Mucosa of descending colon (tissue), 3 donors: ENCODE results near the gene UQCR11. TPM values are rescaled to one million over a fixed set of nuclear protein-coding genes. Genes with fewer than 3 reads are reported as not detected.

Source experiments
- ATAC-seq: fragments of 200-7000 bp; cut with Tn5 transposase; one replicate; pipeline ENCODE4 v1.9.1; 2020; ENCODE audit warnings: mild to moderate bottlenecking, moderate library complexity
- DNase-seq, 3 donors: peaks; one replicate each; pipeline ENCODE4 v3.0.0-alpha.2; 2020
- H3K36me3 ChIP-seq: fragments of 200-600 bp; one replicate; pipeline ENCODE4 v1.8.0; 2021; ENCODE audit warnings: low read depth, mild to moderate bottlenecking
- H3K4me1 ChIP-seq: fragments of 200-600 bp; one replicate; pipeline ENCODE4 v1.8.0; 2021; ENCODE audit warnings: low read depth, mild to moderate bottlenecking
- H3K4me3 ChIP-seq: fragments of 200-600 bp; one replicate; pipeline ENCODE4 v1.8.0; 2021; ENCODE audit warnings: mild to moderate bottlenecking
- H3K9me3 ChIP-seq: fragments of 200-600 bp; one replicate; pipeline ENCODE4 v1.8.0; 2021; ENCODE audit warnings: mild to moderate bottlenecking
- CTCF ChIP-seq: fragments of 200-600 bp; IDR thresholded peaks from one replicate; pipeline ENCODE4 v1.8.0; 2022; ENCODE audit warnings: antibody characterized with exemption, mild to moderate bottlenecking
- intact Hi-C, 2 donors: fragments of 100-400 bp; cut with DNase I in 1 of 2; cut with micrococcal nuclease in 1 of 2; formaldehyde crosslinking; loops; one replicate each; pipeline versions ENCODE4 v1.11.0 to v1.11.1; 2022; cut with DNase I, micrococcal nuclease
- total RNA-seq, 3 donors: library from RNA; stranded (reverse); fragmentation: NEBNext Ultra II Directional in 2 of 3; extraction: Animal tissue kit (Norgen Biotek cat#: 25700) in 2 of 3; gene quantifications; one replicate each; pipeline versions ENCODE4 v1.2.1 to v1.2.4, GENCODE V29; 2021 to 2023
- donor health status: DM: no; HTN: no; CAD: no; lungs with moderate emphysema.
- donor health status: DM: no; HTN: no; CAD: no.
- donor health status: DM: no; HTN: yes; CAD: no.

The UQCR11 gene
- total RNA-seq, 3 donors from 2014 or later = 265 to 301 (median 272) TPM

GRCh38 chr19:1580382-1580781 lies 24.9 kb downstream of the UQCR11 start:
- DNase-seq (no peak), ATAC-seq (no peak)
- Histone ChIP-seq H3K9me3 (no peaks in the 10 kb centered on the region), H3K36me3 (no peaks in the 10 kb centered on the region), H3K4me3 (no peak overlapping the region), H3K4me1 (no peaks in the 10 kb centered on the region)
- no peak for TF ChIP-seq CTCF
- intact Hi-C loops = no loop called here

- intact Hi-C loops = no loop called here
- H3K36me3 ChIP-seq = no peaks in the 10 kb centered on the region
- ATAC-seq (no peak), DNase-seq (no peak)
- no peak overlapping the region for H3K4me3 ChIP-seq
- TF ChIP-seq CTCF = no peak
- H3K4me1 ChIP-seq = no peaks in the 10 kb centered on the region
- H3K9me3 ChIP-seq = no peaks in the 10 kb centered on the region
Observed at GRCh38 chr19:1579222-1579621, 26.0 kb downstream of the UQCR11 start.

GRCh38 chr19:1577929-1578618 lies 27.2 kb downstream of the UQCR11 start:
- H3K9me3 ChIP-seq = no peaks in the 10 kb centered on the region
- ATAC-seq = no peak

GRCh38 chr19:1577090-1577928 lies 28.0 kb downstream of the UQCR11 start:
- intact Hi-C loops = no loop called here
- no peaks in the 10 kb centered on the region for H3K9me3 ChIP-seq
- H3K4me1 ChIP-seq = no peaks in the 10 kb centered on the region
- ATAC-seq (no peak), DNase-seq (no peak)
- no peaks in the 10 kb centered on the region for H3K36me3 ChIP-seq
- no peak for TF ChIP-seq CTCF
- no peak overlapping the region for H3K4me3 ChIP-seq

More at GRCh38 chr19:1577929-1578618, 27.2 kb downstream of the UQCR11 start:
- Histone ChIP-seq H3K4me3 (no peak overlapping the region), H3K4me1 (no peaks in the 10 kb centered on the region), H3K36me3 (no peaks in the 10 kb centered on the region)
- DNase-seq = no peak
- TF ChIP-seq CTCF = no peak
- intact Hi-C loops = no loop called here

GRCh38 chr19:1576242-1577089 lies 28.8 kb downstream of the UQCR11 start:
- Histone ChIP-seq H3K4me3 (no peak overlapping the region), H3K4me1 (no peaks in the 10 kb centered on the region), H3K9me3 (no peaks in the 10 kb centered on the region), H3K36me3 (no peaks in the 10 kb centered on the region)
- ATAC-seq (peak; percentile 7), DNase-seq (no peak)
- no peak for TF ChIP-seq CTCF
- intact Hi-C loops = no loop called here
